Measurements from ENCODE around the gene NOM1. TPM values are rescaled to one million over a fixed set of nuclear protein-coding genes. Genes with fewer than 3 reads are reported as not detected.
"Not testable (repeated sequence)": the region's sequence is repeated elsewhere in the genome, so short reads cannot be mapped to it uniquely, and the experiment has no call there.

The NOM1 gene, protein sequence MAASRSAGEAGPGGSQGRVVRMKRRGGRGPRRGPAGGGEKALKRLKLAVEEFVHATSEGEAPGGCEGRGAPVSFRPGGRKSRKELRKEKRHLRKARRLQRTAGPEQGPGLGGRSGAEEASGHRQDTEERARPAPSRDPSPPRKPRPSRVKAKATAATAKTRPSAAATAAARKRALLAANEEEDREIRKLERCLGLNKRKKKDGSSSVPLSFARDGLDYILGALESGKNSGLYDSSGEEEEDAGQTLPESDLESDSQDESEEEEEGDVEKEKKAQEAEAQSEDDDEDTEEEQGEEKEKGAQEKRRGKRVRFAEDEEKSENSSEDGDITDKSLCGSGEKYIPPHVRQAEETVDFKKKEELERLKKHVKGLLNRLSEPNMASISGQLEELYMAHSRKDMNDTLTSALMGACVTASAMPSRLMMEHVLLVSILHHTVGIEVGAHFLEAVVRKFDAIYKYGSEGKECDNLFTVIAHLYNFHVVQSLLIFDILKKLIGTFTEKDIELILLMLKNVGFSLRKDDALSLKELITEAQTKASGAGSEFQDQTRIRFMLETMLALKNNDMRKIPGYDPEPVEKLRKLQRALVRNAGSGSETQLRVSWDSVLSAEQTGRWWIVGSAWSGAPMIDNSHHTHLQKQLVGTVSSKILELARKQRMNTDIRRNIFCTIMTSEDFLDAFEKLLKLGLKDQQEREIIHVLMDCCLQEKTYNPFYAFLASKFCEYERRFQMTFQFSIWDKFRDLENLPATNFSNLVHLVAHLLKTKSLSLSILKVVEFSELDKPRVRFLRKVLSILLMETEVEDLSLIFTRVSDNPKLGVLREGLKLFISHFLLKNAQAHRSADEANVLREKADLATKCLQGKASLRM
- 19.3 TPM for total RNA-seq

DNA sequence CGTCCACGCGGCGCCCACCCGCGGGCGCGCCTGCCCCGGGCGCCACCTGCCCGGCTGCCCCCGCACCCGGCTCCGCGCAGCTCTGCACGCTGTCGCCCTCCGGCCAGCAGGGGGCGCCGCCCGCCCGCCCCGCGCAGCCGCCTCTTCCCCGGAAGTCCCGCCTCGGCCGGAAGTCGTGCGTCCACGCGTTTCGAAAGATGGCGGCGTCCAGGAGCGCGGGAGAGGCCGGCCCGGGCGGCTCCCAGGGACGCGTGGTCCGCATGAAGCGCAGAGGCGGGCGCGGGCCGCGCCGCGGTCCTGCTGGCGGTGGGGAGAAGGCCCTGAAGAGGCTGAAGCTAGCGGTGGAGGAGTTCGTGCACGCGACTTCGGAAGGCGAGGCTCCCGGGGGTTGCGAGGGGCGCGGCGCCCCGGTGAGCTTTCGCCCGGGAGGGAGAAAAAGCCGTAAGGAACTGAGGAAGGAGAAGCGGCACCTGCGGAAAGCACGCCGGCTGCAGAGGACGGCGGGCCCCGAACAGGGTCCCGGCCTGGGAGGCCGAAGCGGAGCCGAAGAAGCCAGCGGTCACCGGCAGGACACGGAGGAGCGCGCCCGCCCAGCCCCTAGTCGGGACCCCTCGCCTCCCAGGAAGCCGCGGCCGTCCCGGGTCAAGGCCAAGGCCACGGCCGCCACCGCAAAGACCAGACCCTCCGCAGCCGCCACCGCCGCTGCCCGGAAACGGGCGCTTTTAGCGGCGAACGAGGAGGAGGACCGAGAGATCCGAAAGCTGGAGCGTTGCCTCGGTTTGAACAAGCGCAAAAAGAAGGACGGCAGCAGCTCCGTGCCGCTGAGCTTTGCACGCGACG lies at the start of gene NOM1:
TSS of gene NOM1 (plus strand) at position 172 of the 840 bp plus-strand sequence. CDS start at position 198, 26 bp downstream.
- ATAC-seq (peak; percentile 97), DNase-seq (ENCODE audit: low spot score) (peak; percentile 95)
- intact Hi-C loops (cut with DNase I), result no loop called here

GRCh38 chr7:156900093-156900492 lies 49.4 kb upstream of the NOM1 start:
- intact Hi-C loops (cut with DNase I); ATAC-seq; DNase-seq (ENCODE audit: low spot score): not testable (repeated sequence)

DNA sequence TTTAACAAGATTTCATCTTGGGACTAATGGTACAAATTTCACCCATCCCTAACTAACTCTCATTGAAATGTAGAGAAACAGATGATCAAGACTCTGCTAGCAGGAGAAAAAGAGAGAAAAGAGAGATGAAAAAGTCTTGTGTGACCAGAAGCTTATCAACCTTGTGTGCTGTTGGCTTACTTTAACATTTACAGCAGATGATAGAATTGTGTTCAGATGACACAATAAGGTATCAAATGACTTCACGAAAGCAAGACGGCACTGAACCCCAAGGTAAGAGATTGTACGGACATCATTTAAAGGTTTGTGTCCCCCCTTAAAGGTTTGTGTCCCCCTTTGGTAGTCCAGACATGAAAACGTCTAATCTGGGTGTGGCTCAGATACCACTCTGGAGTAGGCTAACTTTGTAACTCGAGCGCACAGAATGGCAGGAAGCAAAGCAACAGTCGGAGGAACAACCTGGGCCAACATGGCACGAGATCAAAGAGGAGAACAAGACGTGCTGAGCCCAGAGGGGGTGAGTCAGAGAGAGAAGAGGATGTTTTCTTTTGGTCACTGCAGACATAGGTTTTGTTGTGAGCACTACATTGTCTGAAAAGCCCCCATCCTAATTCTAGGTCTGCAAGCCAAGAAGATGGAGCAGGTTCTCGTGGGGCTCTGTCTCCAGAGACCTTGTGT lies 46.1 kb upstream of the NOM1 start:
- DNase-seq (ENCODE audit: low spot score), result no peak

DNA sequence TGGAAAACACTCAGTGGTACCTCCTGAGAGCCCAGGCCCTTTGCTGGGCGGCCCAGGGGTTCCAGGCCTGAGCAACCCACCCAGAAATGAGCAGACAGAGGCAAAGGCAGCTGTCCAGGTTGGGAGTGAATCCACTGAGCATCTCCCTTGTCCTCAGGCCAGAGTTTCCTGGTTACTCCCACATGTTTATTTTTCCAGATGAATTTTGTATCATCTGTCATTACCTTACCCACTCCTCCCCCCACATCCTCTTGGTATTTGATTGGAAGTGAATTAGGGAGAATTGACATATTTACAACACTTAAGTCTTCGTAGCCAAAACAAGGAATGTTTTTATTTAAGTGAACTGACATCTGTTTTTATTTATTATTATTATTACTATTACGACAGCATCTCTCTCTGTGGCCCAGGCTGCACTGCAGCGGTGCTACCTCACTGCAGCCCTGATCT lies 43.3 kb upstream of the NOM1 start:
- DNase-seq (ENCODE audit: low spot score) (no peak), ATAC-seq (no peak)
- intact Hi-C loops (cut with DNase I), result no loop called here

More for the DNA sequence above, 46.1 kb upstream of the NOM1 start:
- no peak for ATAC-seq
- intact Hi-C loops (cut with DNase I), result no loop called here

DNA sequence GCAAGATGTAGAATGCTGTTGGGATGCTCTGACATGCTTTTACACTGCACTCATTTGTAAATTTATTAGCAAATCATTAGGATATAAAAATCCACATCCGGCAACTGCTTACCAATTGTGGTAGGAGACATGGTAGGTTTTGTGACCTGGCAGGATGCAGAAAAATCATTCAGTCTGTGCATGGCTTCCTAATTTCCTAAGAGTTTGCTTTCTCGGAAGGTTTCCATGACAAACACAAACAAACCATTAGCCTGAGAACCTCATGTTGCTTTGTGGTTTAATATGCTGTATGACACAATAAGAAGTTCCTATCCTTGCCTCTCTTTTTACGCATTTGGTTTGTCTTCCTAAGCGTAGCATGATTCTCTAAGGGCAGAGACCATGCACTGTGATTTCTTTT lies 41.9 kb upstream of the NOM1 start:
- no peak for ATAC-seq
- DNase-seq (ENCODE audit: low spot score), result no peak

DNA sequence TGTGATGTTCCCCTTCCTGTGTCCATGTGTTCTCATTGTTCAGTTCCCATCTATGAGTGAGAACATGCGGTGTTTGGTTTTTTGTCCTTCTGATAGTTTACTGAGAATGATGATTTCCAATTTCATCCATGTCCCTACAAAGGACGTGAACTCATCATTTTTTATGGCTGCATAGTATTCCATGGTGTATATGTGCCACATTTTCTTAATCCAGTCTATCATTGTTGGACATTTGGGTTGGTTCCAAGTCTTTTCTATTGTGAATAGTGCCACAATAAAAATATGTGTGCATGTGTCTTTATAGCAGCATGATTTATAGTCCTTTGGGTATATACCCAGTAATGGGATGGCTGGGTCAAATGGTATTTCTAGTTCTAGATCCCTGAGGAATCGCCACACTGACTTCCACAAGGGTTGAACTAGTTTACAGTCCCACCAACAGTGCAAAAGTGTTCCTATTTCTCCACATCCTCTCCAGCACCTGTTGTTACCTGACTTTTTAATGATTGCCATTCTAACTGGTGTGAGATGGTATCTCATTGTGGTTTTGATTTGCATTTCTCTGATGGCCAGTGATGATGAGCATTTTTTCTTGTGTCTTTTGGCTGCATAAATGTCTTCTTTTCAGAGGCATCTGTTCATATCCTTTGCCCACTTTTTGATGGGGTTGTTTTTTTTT lies 39.8 kb upstream of the NOM1 start:
- intact Hi-C loops (cut with DNase I); ATAC-seq; DNase-seq (ENCODE audit: low spot score): not testable (repeated sequence)

More for the DNA sequence above, 41.9 kb upstream of the NOM1 start:
- intact Hi-C loops (cut with DNase I), result no loop called here

DNA sequence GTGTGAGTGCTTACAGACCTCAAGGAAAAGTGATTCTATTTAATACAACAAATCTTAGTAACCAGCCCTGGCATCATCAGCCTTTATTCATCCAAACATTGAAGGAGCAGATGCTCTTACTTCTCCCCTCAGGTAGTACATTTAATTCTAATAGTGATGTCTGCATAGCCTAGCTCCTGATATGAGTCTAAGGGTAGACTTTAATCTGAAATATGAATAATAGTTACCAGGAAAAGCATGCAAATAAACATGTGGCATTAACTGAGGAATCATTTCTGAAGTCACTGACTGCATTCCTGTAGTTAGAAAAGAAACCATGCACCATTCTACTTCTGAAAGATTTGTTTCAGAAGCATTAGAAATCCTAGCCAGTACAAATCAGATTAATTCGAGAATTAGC lies 30.9 kb upstream of the NOM1 start:
- ATAC-seq (no peak), DNase-seq (ENCODE audit: low spot score) (no peak)
- intact Hi-C loops (cut with DNase I), result no loop called here

GRCh38 chr7:156919132-156919713 lies 30.3 kb upstream of the NOM1 start:
- no peak for ATAC-seq
- intact Hi-C loops (cut with DNase I), result no loop called here
- no peak for DNase-seq (ENCODE audit: low spot score)

DNA sequence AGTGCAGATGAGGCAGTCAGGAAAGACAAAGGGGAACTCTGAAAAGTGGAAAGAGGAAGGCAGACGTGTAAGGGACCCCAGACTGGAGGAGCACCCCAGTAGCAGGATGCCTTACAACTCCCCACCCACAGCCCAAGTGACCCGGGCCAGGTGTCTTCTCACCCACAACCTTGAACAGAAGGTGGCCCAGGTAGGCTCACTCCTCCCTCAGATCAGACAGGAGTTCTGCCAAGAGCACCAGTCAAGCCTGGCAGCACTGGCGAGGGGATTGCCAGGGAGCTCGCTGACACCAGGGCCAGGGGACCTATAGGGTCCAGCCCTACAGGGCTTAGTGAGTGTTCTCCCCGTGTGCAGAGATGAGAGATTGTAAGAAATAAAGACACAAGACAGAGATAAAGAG lies 29.4 kb upstream of the NOM1 start:
- intact Hi-C loops (cut with DNase I), result no loop called here
- DNase-seq (ENCODE audit: low spot score), result no peak
- no peak for ATAC-seq

GRCh38 chr7:156920487-156921373 lies 28.8 kb upstream of the NOM1 start:
- DNase-seq (ENCODE audit: low spot score); intact Hi-C loops (cut with DNase I); ATAC-seq: not testable (repeated sequence)

DNA sequence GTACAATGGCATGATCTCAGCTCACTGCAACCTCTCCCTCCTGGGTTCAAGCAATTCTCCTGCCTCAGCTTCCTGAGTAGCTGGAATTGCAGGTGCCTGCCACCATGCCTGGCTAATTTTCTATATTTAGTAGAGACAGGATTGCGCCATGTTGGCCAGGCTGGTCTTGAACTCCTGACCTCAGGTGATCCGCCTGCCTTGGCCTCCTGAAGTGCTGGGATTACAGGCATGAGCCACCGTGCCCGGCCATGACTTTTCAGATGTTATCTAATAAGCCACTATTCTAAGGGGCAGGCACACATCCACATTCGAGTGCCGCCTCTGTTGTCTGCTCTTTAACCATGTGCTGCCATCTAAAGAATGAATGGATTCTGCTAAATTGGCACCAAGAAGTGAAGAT lies 27.2 kb upstream of the NOM1 start:
- ATAC-seq; intact Hi-C loops (cut with DNase I); DNase-seq (ENCODE audit: low spot score): not testable (repeated sequence)

DNA sequence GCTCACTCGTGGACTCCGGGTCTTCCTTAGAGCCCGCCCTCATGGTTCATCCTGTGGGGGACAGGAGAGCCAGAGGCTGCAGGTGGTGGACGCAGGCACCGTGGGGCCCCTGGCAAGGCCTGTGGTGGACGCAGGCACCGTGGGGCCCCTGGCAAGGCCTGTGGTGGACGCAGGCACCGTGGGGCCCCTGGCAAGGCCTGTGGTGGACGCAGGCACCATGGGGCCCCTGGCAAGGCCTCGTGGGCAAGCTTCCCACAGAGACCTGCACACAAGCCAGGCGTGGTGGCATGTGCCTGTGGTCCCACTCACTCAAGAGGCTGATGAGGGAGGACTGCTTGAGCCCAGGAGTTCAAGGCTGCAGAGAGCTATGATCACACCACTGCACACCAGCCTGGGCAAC lies 23.7 kb upstream of the NOM1 start:
- intact Hi-C loops (cut with DNase I); ATAC-seq; DNase-seq (ENCODE audit: low spot score): not testable (repeated sequence)

- intact Hi-C loops (cut with DNase I), result no loop called here
- DNase-seq (ENCODE audit: low spot score), result no peak
- ATAC-seq, result no peak
Measured at GRCh38 chr7:156927571-156928405, 21.7 kb upstream of the NOM1 start.

DNA sequence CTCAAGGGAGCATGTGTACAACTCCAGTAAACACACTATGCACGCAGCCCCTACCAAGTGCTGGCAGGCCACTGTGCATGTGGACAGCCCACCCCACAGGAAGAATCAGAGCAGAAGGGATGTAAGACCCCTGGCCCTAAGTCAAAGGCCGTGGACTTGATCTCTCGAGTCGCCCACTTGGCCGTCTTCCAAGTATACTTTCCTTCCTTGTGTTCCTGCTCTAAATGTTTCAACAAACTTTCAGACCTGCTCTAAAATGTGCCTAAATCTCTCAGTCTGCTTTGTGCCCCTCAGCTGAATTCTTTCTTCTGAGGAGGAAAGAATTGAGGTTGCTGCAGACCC lies 21.1 kb upstream of the NOM1 start:
- ATAC-seq (no peak), DNase-seq (ENCODE audit: low spot score) (no peak)
- intact Hi-C loops (cut with DNase I), result no loop called here

DNA sequence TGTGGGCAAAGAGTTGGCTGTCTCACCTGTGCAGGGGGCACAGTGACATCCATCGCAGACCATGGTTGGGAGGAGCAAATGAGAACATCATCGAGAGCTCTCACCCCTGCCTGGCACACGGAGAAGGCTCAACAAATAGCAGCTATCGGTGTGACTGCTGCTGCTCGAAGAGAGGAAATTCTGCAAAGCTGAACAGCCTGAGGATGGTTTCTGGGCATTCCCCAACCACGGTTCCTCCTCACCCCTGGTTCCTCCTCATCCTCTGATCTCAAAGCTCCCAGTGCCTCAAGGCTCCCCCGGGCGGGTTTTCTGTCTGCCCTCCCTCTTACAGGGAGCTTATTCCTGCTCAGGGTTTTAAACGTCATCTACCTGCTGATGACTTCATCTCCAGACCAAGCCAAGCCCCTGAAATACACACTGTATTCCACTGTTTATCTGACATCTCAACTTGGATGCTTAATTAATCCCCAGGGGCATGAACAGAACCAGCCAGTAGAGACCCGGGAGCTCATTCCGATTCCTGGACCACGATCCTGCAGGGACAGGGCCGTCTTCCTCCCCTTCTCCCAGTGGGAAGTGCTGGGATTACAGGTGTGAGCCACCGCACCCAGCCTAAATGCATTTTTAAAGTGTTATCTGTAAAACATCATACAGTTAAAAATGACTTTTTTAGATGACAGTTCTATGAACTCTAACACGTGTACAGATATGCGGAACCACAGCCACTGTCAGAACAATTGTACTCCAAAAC lies 19.5 kb upstream of the NOM1 start:
- no peak for ATAC-seq
- intact Hi-C loops (cut with DNase I), result no loop called here
- DNase-seq (ENCODE audit: low spot score), result no peak

Measured in sciatic nerve (tissue), 2 donors.